GM06990 (cell line): ENCODE measurements around the gene PRX.

Experiments used
- DNase-seq: peaks from one replicate; pipeline ENCODE4 v3.0.0-alpha.2; 2011; ENCODE audit not compliant: insufficient read length; ENCODE audit errors: extremely low read depth
- H3K27me3 ChIP-seq: replicated peaks from 2 replicates; pipeline ENCODE4 v1.6.0; 2011; ENCODE audit warnings: low read length; ENCODE audit not compliant: control insufficient read depth, insufficient read depth
- H3K36me3 ChIP-seq: 2 replicates; pipeline ENCODE4 v1.5.1; 2011; ENCODE audit warnings: low read length; ENCODE audit not compliant: control insufficient read depth, insufficient read depth
- H3K4me3 ChIP-seq: replicated peaks from 2 replicates; pipeline ENCODE4 v1.5.1; 2011; ENCODE audit warnings: low read depth, mild to moderate bottlenecking, control low read depth, low read length
- CTCF ChIP-seq: IDR thresholded peaks from 2 replicates; pipeline ENCODE4 v1.5.1; 2011; ENCODE audit warnings: low read length, control low read depth, mild to moderate bottlenecking, inconsistent platforms; ENCODE audit not compliant: insufficient read depth, poor library complexity, severe bottlenecking

The PRX gene

GRCh38 chr19:40348961-40349507 lies 64.1 kb downstream of the PRX start:
- no peak for DNase-seq

GRCh38 chr19:40348125-40348913 lies 64.9 kb downstream of the PRX start, which contains the start of the genes C19orf47 and PLD3:
Gene C19orf47, minus strand, starts transcription at chr19:40348397. Its CDS starts 6,540 bp downstream, at chr19:40341857.
Gene PLD3, plus strand, starts transcription at chr19:40348695. Its CDS starts 17,789 bp downstream, at chr19:40366484.
- Histone ChIP-seq H3K27me3 (no peaks in the 10 kb centered on the region), H3K36me3 (peaks cover 3% of the 10 kb centered on the region), H3K4me3 (peak within 1 kb of the TSS; percentile 91)
- no peak for TF ChIP-seq CTCF
- peak; percentile 100 for DNase-seq

More at GRCh38 chr19:40348961-40349507, 64.1 kb downstream of the PRX start:
- peaks cover 3% of the 10 kb centered on the region; the same call in 1 of the 2 replicates for H3K36me3 ChIP-seq
- TF ChIP-seq CTCF = no peak
- peak overlapping the region; percentile 91 for H3K4me3 ChIP-seq
- H3K27me3 ChIP-seq = no peaks in the 10 kb centered on the region

GRCh38 chr19:40344422-40344821 lies 68.8 kb downstream of the PRX start:
- no peak for DNase-seq
- TF ChIP-seq CTCF = no peak
- H3K27me3 ChIP-seq = no peaks in the 10 kb centered on the region
- peaks cover 3% of the 10 kb centered on the region for H3K36me3 ChIP-seq
- H3K4me3 ChIP-seq = no peak overlapping the region
